Activated gamma-delta T cell treated with anti-CD3 and anti-CD28 coated beads, Interleukin-2, amount 50 U/mL, for 16 hours (primary cell): Measurements from ENCODE around the gene SLC29A4.

Source experiments
- DNase-seq: peaks from one replicate; pipeline ENCODE4 v3.0.0-alpha.2; 2020; ENCODE audit warnings: low read depth

Gene SLC29A4

GRCh38 chr7:5352440-5353010 lies 69.8 kb downstream of the SLC29A4 start:
- DNase-seq: no peak

GRCh38 chr7:5354460-5355232 lies 71.9 kb downstream of the SLC29A4 start:
- DNase-seq: no peak
